ENCODE data around the gene GAS5. TPM values are rescaled to one million over a fixed set of nuclear protein-coding genes. Genes with fewer than 3 reads are reported as not detected.
A peak's percentile ranks its signal among the peaks of the same experiment; 100 is the strongest.

Gene GAS5
- total and polyA plus RNA-seq, 2 of the 8 experiments (the other 6 are each of a cell fraction or from before 2014, with no cell fraction given) = 799 to 1,238 TPM

DNA sequence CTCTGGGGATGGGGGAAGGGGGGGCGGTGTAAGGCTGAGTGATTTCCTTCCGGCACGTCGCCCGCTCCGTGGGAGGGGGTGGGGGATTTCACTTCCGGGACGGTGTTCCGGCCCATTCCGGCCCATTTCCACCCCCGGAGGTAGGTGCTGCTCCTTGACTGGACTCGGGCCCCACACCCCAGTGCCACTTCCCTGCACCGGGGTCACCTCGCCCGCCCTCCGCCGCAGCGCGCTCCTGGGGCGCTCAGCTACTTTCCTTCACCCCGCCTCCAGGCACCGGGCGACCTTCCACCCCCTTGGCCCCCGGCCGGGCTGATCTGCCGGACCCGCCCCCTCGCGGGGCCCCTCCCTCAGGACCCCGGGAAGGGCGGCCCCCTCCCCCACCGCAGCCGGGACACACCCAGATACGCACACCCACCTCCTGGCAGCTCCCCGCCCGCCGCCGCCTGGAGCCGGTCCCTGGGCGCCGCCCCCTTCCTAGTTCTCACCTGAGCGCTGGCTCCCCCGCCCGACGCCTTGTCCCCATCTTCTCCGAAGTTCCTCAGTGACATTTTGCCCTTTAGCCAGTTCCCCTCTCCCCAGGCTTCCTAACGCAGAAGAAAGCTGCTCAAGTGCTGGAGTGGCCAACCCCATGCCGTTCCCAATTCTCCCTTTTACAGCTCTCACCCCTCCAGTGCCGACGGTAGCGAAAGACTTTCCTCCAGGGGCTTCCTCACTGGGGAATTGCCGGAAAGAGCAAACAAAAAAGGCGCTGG is 654 bp upstream of the GAS5 start, which contains the start of gene ZBTB37 (continued):
- TF ChIP-seq, protein P1, sequence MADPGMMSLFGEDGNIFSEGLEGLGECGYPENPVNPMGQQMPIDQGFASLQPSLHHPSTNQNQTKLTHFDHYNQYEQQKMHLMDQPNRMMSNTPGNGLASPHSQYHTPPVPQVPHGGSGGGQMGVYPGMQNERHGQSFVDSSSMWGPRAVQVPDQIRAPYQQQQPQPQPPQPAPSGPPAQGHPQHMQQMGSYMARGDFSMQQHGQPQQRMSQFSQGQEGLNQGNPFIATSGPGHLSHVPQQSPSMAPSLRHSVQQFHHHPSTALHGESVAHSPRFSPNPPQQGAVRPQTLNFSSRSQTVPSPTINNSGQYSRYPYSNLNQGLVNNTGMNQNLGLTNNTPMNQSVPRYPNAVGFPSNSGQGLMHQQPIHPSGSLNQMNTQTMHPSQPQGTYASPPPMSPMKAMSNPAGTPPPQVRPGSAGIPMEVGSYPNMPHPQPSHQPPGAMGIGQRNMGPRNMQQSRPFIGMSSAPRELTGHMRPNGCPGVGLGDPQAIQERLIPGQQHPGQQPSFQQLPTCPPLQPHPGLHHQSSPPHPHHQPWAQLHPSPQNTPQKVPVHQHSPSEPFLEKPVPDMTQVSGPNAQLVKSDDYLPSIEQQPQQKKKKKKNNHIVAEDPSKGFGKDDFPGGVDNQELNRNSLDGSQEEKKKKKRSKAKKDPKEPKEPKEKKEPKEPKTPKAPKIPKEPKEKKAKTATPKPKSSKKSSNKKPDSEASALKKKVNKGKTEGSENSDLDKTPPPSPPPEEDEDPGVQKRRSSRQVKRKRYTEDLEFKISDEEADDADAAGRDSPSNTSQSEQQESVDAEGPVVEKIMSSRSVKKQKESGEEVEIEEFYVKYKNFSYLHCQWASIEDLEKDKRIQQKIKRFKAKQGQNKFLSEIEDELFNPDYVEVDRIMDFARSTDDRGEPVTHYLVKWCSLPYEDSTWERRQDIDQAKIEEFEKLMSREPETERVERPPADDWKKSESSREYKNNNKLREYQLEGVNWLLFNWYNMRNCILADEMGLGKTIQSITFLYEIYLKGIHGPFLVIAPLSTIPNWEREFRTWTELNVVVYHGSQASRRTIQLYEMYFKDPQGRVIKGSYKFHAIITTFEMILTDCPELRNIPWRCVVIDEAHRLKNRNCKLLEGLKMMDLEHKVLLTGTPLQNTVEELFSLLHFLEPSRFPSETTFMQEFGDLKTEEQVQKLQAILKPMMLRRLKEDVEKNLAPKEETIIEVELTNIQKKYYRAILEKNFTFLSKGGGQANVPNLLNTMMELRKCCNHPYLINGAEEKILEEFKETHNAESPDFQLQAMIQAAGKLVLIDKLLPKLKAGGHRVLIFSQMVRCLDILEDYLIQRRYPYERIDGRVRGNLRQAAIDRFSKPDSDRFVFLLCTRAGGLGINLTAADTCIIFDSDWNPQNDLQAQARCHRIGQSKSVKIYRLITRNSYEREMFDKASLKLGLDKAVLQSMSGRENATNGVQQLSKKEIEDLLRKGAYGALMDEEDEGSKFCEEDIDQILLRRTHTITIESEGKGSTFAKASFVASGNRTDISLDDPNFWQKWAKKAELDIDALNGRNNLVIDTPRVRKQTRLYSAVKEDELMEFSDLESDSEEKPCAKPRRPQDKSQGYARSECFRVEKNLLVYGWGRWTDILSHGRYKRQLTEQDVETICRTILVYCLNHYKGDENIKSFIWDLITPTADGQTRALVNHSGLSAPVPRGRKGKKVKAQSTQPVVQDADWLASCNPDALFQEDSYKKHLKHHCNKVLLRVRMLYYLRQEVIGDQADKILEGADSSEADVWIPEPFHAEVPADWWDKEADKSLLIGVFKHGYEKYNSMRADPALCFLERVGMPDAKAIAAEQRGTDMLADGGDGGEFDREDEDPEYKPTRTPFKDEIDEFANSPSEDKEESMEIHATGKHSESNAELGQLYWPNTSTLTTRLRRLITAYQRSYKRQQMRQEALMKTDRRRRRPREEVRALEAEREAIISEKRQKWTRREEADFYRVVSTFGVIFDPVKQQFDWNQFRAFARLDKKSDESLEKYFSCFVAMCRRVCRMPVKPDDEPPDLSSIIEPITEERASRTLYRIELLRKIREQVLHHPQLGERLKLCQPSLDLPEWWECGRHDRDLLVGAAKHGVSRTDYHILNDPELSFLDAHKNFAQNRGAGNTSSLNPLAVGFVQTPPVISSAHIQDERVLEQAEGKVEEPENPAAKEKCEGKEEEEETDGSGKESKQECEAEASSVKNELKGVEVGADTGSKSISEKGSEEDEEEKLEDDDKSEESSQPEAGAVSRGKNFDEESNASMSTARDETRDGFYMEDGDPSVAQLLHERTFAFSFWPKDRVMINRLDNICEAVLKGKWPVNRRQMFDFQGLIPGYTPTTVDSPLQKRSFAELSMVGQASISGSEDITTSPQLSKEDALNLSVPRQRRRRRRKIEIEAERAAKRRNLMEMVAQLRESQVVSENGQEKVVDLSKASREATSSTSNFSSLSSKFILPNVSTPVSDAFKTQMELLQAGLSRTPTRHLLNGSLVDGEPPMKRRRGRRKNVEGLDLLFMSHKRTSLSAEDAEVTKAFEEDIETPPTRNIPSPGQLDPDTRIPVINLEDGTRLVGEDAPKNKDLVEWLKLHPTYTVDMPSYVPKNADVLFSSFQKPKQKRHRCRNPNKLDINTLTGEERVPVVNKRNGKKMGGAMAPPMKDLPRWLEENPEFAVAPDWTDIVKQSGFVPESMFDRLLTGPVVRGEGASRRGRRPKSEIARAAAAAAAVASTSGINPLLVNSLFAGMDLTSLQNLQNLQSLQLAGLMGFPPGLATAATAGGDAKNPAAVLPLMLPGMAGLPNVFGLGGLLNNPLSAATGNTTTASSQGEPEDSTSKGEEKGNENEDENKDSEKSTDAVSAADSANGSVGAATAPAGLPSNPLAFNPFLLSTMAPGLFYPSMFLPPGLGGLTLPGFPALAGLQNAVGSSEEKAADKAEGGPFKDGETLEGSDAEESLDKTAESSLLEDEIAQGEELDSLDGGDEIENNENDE (IDR thresholded peaks at IDR 0.05; ENCODE audit: insufficient replicate concordance, low read length) = no peak
- TF ChIP-seq, protein P2, sequence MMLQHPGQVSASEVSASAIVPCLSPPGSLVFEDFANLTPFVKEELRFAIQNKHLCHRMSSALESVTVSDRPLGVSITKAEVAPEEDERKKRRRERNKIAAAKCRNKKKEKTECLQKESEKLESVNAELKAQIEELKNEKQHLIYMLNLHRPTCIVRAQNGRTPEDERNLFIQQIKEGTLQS (IDR thresholded peaks at IDR 0.05; ENCODE audit: insufficient read depth, low read depth, low read length) = no peak
- TF ChIP-seq TAF7 (optimal IDR thresholded peaks at IDR 0.05; ENCODE audit: borderline replicate concordance, low read depth, low read length) (peak; percentile 60), POLR2AphosphoS5 (IDR thresholded peaks at IDR 0.05; ENCODE audit: low read depth, low read length) (peak; percentile 22; the same call in 1 of the 2 replicates), TAF1 (IDR thresholded peaks at IDR 0.05; ENCODE audit: low read depth, low read length) (peak; percentile 74), JUN (IDR thresholded peaks at IDR 0.05; ENCODE audit: low read depth, low read length) (no peak), YY1 (IDR thresholded peaks at IDR 0.05; ENCODE audit: low read depth, low read length) (no peak), TCF12 (IDR thresholded peaks at IDR 0.05; ENCODE audit: low read depth, low read length) (no peak), RFX5 (IDR thresholded peaks at IDR 0.05; ENCODE audit: borderline replicate concordance, low read depth, low read length) (no peak)
- TF ChIP-seq, protein P3, sequence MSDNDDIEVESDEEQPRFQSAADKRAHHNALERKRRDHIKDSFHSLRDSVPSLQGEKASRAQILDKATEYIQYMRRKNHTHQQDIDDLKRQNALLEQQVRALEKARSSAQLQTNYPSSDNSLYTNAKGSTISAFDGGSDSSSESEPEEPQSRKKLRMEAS (IDR thresholded peaks at IDR 0.05) = no peak; the same call in 1 of the 2 replicates
